Neural progenitor cell (in vitro differentiated cells): ENCODE results near the gene PPM1N. TPM values are rescaled to one million over a fixed set of nuclear protein-coding genes. Genes with fewer than 3 reads are reported as not detected.
A peak's percentile ranks its signal among the peaks of the same experiment; 100 is the strongest.

Experiments
- DNase-seq: peaks from one replicate; pipeline ENCODE4 v3.0.0-alpha.2; 2016; ENCODE audit warnings: low spot score
- H2AFZ ChIP-seq: fragments of 200-600 bp; sonication (generic); replicated peaks from 2 replicates; pipeline ENCODE4 v1.6.1; 2016; ENCODE audit warnings: antibody characterized with exemption
- H3F3A ChIP-seq: fragments of 200-600 bp; sonication (generic); 2 replicates; pipeline ENCODE4 v1.6.1; 2016; ENCODE audit warnings: antibody characterized with exemption, low read depth
- H3K27ac ChIP-seq: fragments of 200-600 bp; sonication (generic); 2 replicates; pipeline ENCODE4 v1.5.1; 2016; ENCODE audit warnings: mild to moderate bottlenecking
- H3K27me3 ChIP-seq: fragments of 200-600 bp; sonication (generic); 2 replicates; pipeline ENCODE4 v1.6.1; 2016; ENCODE audit warnings: mild to moderate bottlenecking, moderate library complexity
- H3K36me3 ChIP-seq: fragments of 200-600 bp; sonication (generic); 2 replicates; pipeline ENCODE4 v1.5.1; 2016
- H3K4me1 ChIP-seq: fragments of 200-600 bp; sonication (generic); 2 replicates; pipeline ENCODE4 v1.6.1; 2016; ENCODE audit warnings: mixed run types
- H3K4me2 ChIP-seq: fragments of 200-600 bp; sonication (generic); 2 replicates; pipeline ENCODE4 v1.6.1; 2016
- H3K4me3 ChIP-seq: fragments of 200-600 bp; sonication (generic); 2 replicates; pipeline ENCODE4 v1.5.1; 2016
- H3K79me2 ChIP-seq: fragments of 200-600 bp; sonication (generic); 2 replicates; pipeline ENCODE4 v1.6.1; 2016; ENCODE audit warnings: low read depth
- H3K9ac ChIP-seq: fragments of 200-600 bp; sonication (generic); 2 replicates; pipeline ENCODE4 v1.6.1; 2016
- H3K9me3 ChIP-seq: fragments of 200-600 bp; sonication (generic); 2 replicates; pipeline ENCODE4 v1.5.1; 2016; ENCODE audit warnings: low read depth
- H4K20me1 ChIP-seq: fragments of 200-600 bp; sonication (generic); 2 replicates; pipeline ENCODE4 v1.6.1; 2016; ENCODE audit warnings: low read depth
- H3K27ac Mint-ChIP-seq: 3 replicates; pipeline ENCODE4 v1.8.0; 2021; ENCODE audit warnings: mixed read lengths
- H3K27me3 Mint-ChIP-seq: 2 replicates; pipeline ENCODE4 v1.8.0; 2022; ENCODE audit warnings: low read depth, mild to moderate bottlenecking, inconsistent platforms, moderate library complexity, mixed read lengths; ENCODE audit not compliant: insufficient read depth
- H3K36me3 Mint-ChIP-seq: 3 replicates; pipeline ENCODE4 v1.8.0; 2021; ENCODE audit warnings: mixed read lengths
- H3K4me1 Mint-ChIP-seq: 3 replicates; pipeline ENCODE4 v1.8.0; 2021; ENCODE audit warnings: mixed read lengths
- H3K4me3 Mint-ChIP-seq: 3 replicates; pipeline ENCODE4 v1.8.0; 2021; ENCODE audit warnings: mild to moderate bottlenecking, moderate library complexity, mixed read lengths
- H3K9me3 Mint-ChIP-seq: 3 replicates; pipeline ENCODE4 v1.8.0; 2020; ENCODE audit warnings: mixed read lengths
- EZH2 ChIP-seq: fragments of 200-600 bp; sonication (generic); IDR thresholded peaks from 2 replicates; pipeline ENCODE4 v1.6.1; 2017; ENCODE audit warnings: antibody characterized with exemption, mild to moderate bottlenecking, moderate library complexity
- EZH2phosphoT487 ChIP-seq: fragments of 200-600 bp; sonication (generic); IDR thresholded peaks from 2 replicates; pipeline ENCODE4 v1.6.1; 2017; ENCODE audit warnings: antibody characterized with exemption
- total RNA-seq: library from RNA; depleted of rRNA; stranded (reverse); fragments of >200 nt; gene quantifications from 2 replicates; pipeline ENCODE4 v1.2.3, GENCODE V29; 2015; ENCODE audit warnings: low replicate concordance
- TF ChIP-seq, protein P1 (sequence below): fragments of 200-600 bp; sonication (generic); IDR thresholded peaks from 2 replicates; pipeline ENCODE4 v1.5.1; 2017; ENCODE audit warnings: antibody characterized with exemption, mild to moderate bottlenecking

Gene PPM1N
- total RNA-seq, 1 donor from 2014 or later = 2.4 TPM

DNA sequence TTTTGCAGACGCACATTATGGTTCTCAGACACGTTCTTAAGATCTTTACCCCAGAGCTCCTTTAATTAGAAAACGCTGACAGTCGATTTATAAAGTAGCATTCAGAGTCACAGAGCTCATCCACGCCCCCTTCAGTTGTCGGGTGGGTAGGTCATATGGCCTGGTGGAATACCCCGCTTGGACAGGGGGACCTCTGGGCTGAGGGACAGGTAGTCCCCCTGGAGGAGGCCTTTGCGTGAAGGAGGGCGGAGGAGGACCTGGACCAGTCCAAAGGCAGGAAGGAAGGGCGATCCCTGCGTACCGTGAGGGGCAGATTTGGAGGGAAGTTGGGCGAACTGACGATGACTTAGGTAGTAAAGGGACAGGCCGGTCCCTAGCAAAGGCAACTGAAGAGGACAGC lies 29.5 kb downstream of the PPM1N start:
- Mint-ChIP-seq H3K9me3 (peaks cover 15% of the 10 kb centered on the region), H3K4me3 (peak overlapping the region; percentile 6), H3K27ac (no peak overlapping the region), H3K36me3 (peaks cover 23% of the 10 kb centered on the region), H3K4me1 (peaks cover 14% of the 10 kb centered on the region), H3K27me3 (peaks cover 13% of the 10 kb centered on the region)
- H3K4me2 ChIP-seq = peak overlapping the region; percentile 83
- peaks cover 43% of the 10 kb centered on the region for H3F3A ChIP-seq
- no peak overlapping the region for H3K27ac ChIP-seq
- DNase-seq = peak; percentile 39
- peaks cover 7% of the 10 kb centered on the region for H3K4me1 ChIP-seq
- no peaks in the 10 kb centered on the region for H3K9me3 ChIP-seq
- H4K20me1 ChIP-seq = peaks cover 5% of the 10 kb centered on the region
- no peaks in the 10 kb centered on the region for H3K36me3 ChIP-seq
- peak overlapping the region; percentile 53 for H3K4me3 ChIP-seq
- TF ChIP-seq, protein P1, sequence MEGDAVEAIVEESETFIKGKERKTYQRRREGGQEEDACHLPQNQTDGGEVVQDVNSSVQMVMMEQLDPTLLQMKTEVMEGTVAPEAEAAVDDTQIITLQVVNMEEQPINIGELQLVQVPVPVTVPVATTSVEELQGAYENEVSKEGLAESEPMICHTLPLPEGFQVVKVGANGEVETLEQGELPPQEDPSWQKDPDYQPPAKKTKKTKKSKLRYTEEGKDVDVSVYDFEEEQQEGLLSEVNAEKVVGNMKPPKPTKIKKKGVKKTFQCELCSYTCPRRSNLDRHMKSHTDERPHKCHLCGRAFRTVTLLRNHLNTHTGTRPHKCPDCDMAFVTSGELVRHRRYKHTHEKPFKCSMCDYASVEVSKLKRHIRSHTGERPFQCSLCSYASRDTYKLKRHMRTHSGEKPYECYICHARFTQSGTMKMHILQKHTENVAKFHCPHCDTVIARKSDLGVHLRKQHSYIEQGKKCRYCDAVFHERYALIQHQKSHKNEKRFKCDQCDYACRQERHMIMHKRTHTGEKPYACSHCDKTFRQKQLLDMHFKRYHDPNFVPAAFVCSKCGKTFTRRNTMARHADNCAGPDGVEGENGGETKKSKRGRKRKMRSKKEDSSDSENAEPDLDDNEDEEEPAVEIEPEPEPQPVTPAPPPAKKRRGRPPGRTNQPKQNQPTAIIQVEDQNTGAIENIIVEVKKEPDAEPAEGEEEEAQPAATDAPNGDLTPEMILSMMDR = peak; percentile 23
- TF ChIP-seq EZH2 = no peak
- peaks cover 13% of the 10 kb centered on the region for H3K27me3 ChIP-seq
- no peak overlapping the region for H3K9ac ChIP-seq
- H2AFZ ChIP-seq = no peak overlapping the region
- H3K79me2 ChIP-seq = no peaks in the 10 kb centered on the region

DNA sequence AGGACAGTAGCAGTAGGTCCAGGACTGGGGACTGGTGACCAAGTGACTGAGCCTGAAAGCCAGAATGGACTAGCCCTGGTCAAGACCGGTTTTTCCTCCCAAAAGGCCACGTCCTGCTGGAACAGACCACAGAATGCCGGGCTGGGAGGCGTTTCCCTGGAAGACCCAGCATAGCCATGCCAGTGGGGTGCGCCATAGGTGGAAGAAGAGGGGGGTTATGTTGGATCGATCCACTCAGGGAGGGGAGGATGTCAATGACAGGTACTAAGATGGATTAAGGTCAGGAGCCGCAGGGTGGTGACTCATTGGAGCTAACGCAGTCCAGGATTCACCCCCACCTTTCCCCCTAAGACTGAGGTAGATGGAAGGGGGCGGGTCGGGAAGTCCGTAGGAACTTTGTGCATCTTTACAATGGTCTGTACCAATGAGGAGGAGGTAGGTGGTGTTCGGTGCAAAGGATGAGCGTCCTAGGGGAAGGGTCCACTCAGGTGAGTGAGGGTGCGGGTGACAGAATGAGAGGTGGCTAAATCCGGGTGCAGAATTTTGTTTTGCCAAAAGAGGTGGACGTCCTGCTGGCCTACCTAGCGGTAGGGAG lies 30.0 kb downstream of the PPM1N start:
- peak; percentile 73 for DNase-seq
- Histone ChIP-seq H3K4me1 (peaks cover 7% of the 10 kb centered on the region), H3F3A (peaks cover 40% of the 10 kb centered on the region), H4K20me1 (peaks cover 3% of the 10 kb centered on the region), H2AFZ (peak overlapping the region; percentile 95), H3K27me3 (peaks cover 13% of the 10 kb centered on the region), H3K27ac (no peak overlapping the region), H3K9me3 (no peaks in the 10 kb centered on the region), H3K9ac (no peak overlapping the region), H3K4me3 (peak overlapping the region; percentile 53), H3K79me2 (no peaks in the 10 kb centered on the region), H3K4me2 (peak overlapping the region; percentile 83), H3K36me3 (no peaks in the 10 kb centered on the region)
- H3K4me3 Mint-ChIP-seq = peak overlapping the region; percentile 72
- peaks cover 14% of the 10 kb centered on the region for H3K4me1 Mint-ChIP-seq
- H3K27me3 Mint-ChIP-seq = peaks cover 12% of the 10 kb centered on the region
- TF ChIP-seq, protein P1 = no peak
- no peak for TF ChIP-seq EZH2phosphoT487
- TF ChIP-seq EZH2 = no peak
- H3K36me3 Mint-ChIP-seq = peaks cover 23% of the 10 kb centered on the region
- H3K9me3 Mint-ChIP-seq = peaks cover 15% of the 10 kb centered on the region
- no peak overlapping the region for H3K27ac Mint-ChIP-seq

DNA sequence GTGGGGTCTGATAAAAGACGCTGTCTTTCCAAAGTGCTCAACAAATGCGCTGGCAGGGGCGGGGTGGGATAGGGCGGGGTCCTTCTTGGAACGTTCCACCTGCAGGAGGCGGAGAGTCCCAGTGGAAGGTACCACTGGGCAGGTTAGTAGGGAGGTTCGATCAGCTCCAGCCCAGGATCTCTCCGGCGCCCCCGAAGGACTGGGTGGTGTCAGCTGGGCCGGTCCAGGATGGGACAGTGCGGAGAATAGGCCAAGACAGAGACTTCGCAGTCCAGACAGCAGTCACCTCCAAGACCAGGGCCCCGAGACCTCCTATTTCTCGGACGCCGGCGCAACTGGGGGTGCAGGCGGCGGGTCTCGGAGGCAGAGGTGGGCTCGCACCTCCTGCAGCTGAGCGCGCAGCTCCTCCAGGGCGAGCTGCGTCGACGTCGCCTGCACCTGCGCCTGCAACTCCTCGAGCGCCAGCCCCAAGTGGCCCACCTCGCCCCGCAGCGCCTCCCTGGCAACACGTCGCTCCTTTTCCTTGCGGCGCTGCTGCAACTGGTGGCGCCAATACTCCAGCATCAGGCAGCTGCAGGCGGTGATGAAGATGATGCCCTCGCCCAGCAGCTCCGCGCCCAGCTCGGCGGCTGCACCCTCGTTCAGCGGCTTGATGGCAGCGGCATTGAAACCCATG lies 30.6 kb downstream of the PPM1N start:
- peak overlapping the region; percentile 72 for H3K4me3 Mint-ChIP-seq
- peaks cover 7% of the 10 kb centered on the region for H3K4me1 ChIP-seq
- TF ChIP-seq, protein P1 = peak; percentile 11
- TF ChIP-seq EZH2phosphoT487 = no peak
- H3K27me3 ChIP-seq = peaks cover 13% of the 10 kb centered on the region
- no peak overlapping the region for H3K27ac Mint-ChIP-seq
- no peaks in the 10 kb centered on the region for H3K79me2 ChIP-seq
- peaks cover 11% of the 10 kb centered on the region for H3K27me3 Mint-ChIP-seq
- peaks cover 19% of the 10 kb centered on the region for H3K36me3 Mint-ChIP-seq
- no peak overlapping the region for H3K27ac ChIP-seq
- no peaks in the 10 kb centered on the region for H4K20me1 ChIP-seq
- H3K36me3 ChIP-seq = no peaks in the 10 kb centered on the region
- peak overlapping the region; percentile 53 for H3K4me3 ChIP-seq
- no peaks in the 10 kb centered on the region for H3K9me3 ChIP-seq
- H3K4me2 ChIP-seq = peak overlapping the region; percentile 83
- H3K9me3 Mint-ChIP-seq = peaks cover 15% of the 10 kb centered on the region
- H2AFZ ChIP-seq = peak overlapping the region; percentile 95
- no peak overlapping the region for H3K9ac ChIP-seq
- DNase-seq = peak; percentile 91
- H3K4me1 Mint-ChIP-seq = peaks cover 14% of the 10 kb centered on the region
- peaks cover 36% of the 10 kb centered on the region for H3F3A ChIP-seq
